Stomach (tissue), 9 donors: ENCODE measurements around the gene MFSD6L. TPM values are rescaled to one million over a fixed set of nuclear protein-coding genes. Genes with fewer than 3 reads are reported as not detected.

Source experiments
- DNase-seq, 2 donors: peaks; one replicate each; pipeline versions ENCODE4 v3.0.0 to v3.0.0-alpha.2; 2013 to 2019
- H3K27ac ChIP-seq, 5 donors: fragments of 200-600 bp in 4 of 5; sonication (generic) in 4 of 5; one replicate each; pipeline ENCODE4 v1.5.1; 2013 to 2019; ENCODE audit warnings: mild to moderate bottlenecking in 1 of 5, moderate library complexity in 1 of 5
- H3K27me3 ChIP-seq, 3 donors: fragments of 200-600 bp; sonication (generic); one replicate each; pipeline ENCODE4 v1.5.1; 2017 to 2019; ENCODE audit warnings: mixed run types in 1 of 3
- H3K36me3 ChIP-seq, 4 donors: fragments of 200-600 bp; sonication (generic); 1 replicate in 3 of 4; 2 replicates in 1 of 4; pipeline ENCODE4 v1.5.1; 2016 to 2019
- H3K4me1 ChIP-seq, 4 donors: fragments of 200-600 bp; sonication (generic); one replicate each; pipeline ENCODE4 v1.5.1; 2016 to 2019
- H3K4me3 ChIP-seq, 4 donors: fragments of 200-600 bp; sonication (generic) in 3 of 4; one replicate each; pipeline ENCODE4 v1.5.1; 2016 to 2019; ENCODE audit warnings: mild to moderate bottlenecking in 1 of 4
- H3K9me3 ChIP-seq, 4 donors: fragments of 200-600 bp; sonication (generic); one replicate each; pipeline ENCODE4 v1.5.1; 2016 to 2019
- EP300 ChIP-seq: sonication (generic); formaldehyde crosslinking; IDR thresholded peaks from one replicate; pipeline ENCODE4 v1.6.1; 2017; ENCODE audit warnings: antibody characterized with exemption
- POLR2A ChIP-seq, 4 donors: fragments of 450-650 bp; IDR thresholded peaks; one replicate each; pipeline ENCODE4 v1.6.1; 2016; ENCODE audit warnings: antibody characterized with exemption in 4 of 4, control low read depth in 2 of 4, mild to moderate bottlenecking in 1 of 4, moderate library complexity in 1 of 4
- POLR2AphosphoS5 ChIP-seq, 3 donors: sonication (generic); formaldehyde crosslinking; IDR thresholded peaks; one replicate each; pipeline ENCODE4 v1.6.1; 2016; ENCODE audit warnings: antibody characterized with exemption in 3 of 3
- WGBS, 5 donors: extraction: QIAGEN DNeasy Blood & Tissue Kit in 3 of 5; methylation state at CpG; one replicate each; pipeline versions ENCODE4 v1.1.5 to v1.1.7; 2013 to 2018; 5-methylcytosine and 5-hydroxymethylcytosine counted together
- intact Hi-C: fragments of 100-400 bp; cut with DNase I; formaldehyde crosslinking; loops from one replicate; pipeline ENCODE4 v1.15.1; 2023; ENCODE audit warnings: low total_unique reads
- polyA plus RNA-seq, 3 donors: library from polyadenylated mRNA; stranded (reverse); fragments of 200-250 nt; gene quantifications; one replicate each; pipeline ENCODE4 v1.2.3, GENCODE V29; 2013
- total RNA-seq, 5 donors: library from RNA; depleted of rRNA; stranded (reverse); fragments of >200 nt; gene quantifications; one replicate each; pipeline versions ENCODE4 v1.1.0 to v1.2.3, GENCODE V29; 2014 to 2016
- TF ChIP-seq, protein P1 (sequence below), 7 experiments: fragments of 450-650 bp in 4 of 7; fragments of 200-600 bp in 3 of 7; sonication (generic) in 3 of 7; IDR thresholded peaks; one replicate each; pipeline ENCODE4 v1.5.1; 2016 to 2019; ENCODE audit warnings: antibody characterized with exemption in 7 of 7, control low read depth in 2 of 7, mild to moderate bottlenecking in 1 of 7
- donor health status: healthy with polysubstance abuse.
- donor health status: Bipolar disorder and iron deficiency.
- donor health status: healthy.

MFSD6L gene
- total and polyA plus RNA-seq, 8 donors = 0.76 to 22.6 (median 4.5) TPM; not detected in 2

DNA sequence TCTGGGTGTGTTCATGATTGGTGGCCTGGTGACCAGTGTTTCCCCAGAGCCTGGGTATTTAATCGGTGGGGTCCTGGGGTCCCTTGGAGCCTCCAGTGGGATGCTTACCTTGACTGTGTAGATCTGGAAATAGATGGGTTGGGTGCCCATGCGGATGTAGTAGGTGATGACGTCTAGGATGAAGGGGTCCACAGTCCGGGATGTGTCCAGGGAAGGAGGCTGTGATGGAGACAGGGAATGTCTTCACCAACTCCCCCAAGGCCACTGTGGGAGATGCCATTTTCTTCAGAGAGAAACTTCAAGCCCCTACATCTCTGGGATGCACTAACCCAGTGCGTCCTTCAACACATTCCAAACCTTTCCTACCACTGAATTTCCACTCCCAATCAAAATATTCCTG, 24.1 kb upstream of the MFSD6L start:
- intact Hi-C loops = no loop called here
- Histone ChIP-seq H3K36me3 (no peaks in the 10 kb centered on the region), H3K27ac (no peak overlapping the region), H3K4me3 (no peak overlapping the region), H3K4me1 (no peaks in the 10 kb centered on the region), H3K27me3 (peaks cover 0 to 52% (median 0%) of the 10 kb centered on the region in 3 donors), H3K9me3 (peaks cover 0 to 14% (median 6%) of the 10 kb centered on the region in 4 donors)
- no peak for DNase-seq
- 88 to 95% (median 93%) methylated on average over 5 of the region's 5 CpGs for WGBS, 5 donors
- TF ChIP-seq EP300 (no peak), POLR2AphosphoS5 (IDR thresholded peaks at IDR 0.05) (no peak), POLR2A (IDR thresholded peaks at IDR 0.05) (no peak)
- TF ChIP-seq, protein P1, sequence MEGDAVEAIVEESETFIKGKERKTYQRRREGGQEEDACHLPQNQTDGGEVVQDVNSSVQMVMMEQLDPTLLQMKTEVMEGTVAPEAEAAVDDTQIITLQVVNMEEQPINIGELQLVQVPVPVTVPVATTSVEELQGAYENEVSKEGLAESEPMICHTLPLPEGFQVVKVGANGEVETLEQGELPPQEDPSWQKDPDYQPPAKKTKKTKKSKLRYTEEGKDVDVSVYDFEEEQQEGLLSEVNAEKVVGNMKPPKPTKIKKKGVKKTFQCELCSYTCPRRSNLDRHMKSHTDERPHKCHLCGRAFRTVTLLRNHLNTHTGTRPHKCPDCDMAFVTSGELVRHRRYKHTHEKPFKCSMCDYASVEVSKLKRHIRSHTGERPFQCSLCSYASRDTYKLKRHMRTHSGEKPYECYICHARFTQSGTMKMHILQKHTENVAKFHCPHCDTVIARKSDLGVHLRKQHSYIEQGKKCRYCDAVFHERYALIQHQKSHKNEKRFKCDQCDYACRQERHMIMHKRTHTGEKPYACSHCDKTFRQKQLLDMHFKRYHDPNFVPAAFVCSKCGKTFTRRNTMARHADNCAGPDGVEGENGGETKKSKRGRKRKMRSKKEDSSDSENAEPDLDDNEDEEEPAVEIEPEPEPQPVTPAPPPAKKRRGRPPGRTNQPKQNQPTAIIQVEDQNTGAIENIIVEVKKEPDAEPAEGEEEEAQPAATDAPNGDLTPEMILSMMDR (IDR thresholded peaks at IDR 0.05) = no peak

DNA sequence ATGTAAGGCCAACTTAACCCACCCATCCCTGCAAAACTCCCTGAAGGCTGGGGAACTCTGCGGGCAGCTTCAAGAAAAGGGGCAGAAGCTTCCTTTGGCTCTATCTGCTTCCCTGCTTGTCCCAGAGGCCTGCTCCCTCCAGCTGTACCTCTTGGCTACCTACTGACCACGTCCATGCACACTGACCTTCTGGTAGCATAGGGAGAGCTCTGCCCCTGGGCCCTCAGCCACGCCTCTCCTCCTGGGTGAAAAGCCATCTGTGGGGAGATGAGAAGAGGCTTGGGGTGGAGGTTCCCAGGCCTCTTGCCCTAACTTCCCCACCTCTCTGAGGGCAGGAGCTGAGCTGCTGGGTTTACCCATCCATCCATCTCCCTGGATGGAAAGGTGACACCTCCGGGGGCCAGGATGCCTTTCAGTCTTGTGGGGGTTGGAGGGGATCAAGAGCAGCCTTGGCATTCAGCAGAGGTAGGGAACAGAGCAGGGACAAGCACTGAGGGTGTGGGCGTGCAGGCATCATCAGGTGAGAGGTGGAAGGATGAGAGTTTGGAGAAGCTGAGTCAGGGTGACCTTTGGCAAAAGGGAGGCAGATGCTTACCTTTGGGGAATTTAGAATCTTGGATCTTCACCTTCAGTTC, 23.4 kb upstream of the MFSD6L start:
- 72 to 85% (median 80%) methylated on average over 3 to 5 of the region's 5 CpGs for WGBS, 5 donors
- no peak for DNase-seq
- Histone ChIP-seq H3K4me3 (no peak overlapping the region), H3K4me1 (no peaks in the 10 kb centered on the region), H3K27me3 (peaks cover 0 to 52% (median 0%) of the 10 kb centered on the region in 3 donors), H3K27ac (no peak overlapping the region), H3K36me3 (no peaks in the 10 kb centered on the region), H3K9me3 (peaks cover 0 to 14% (median 6%) of the 10 kb centered on the region in 4 donors)
- intact Hi-C loops = no loop called here
- TF ChIP-seq EP300 = no peak
- TF ChIP-seq POLR2AphosphoS5 (IDR thresholded peaks at IDR 0.05) = no peak
- TF ChIP-seq POLR2A (IDR thresholded peaks at IDR 0.05) = no peak
- TF ChIP-seq, protein P1 (IDR thresholded peaks at IDR 0.05) = no peak

DNA sequence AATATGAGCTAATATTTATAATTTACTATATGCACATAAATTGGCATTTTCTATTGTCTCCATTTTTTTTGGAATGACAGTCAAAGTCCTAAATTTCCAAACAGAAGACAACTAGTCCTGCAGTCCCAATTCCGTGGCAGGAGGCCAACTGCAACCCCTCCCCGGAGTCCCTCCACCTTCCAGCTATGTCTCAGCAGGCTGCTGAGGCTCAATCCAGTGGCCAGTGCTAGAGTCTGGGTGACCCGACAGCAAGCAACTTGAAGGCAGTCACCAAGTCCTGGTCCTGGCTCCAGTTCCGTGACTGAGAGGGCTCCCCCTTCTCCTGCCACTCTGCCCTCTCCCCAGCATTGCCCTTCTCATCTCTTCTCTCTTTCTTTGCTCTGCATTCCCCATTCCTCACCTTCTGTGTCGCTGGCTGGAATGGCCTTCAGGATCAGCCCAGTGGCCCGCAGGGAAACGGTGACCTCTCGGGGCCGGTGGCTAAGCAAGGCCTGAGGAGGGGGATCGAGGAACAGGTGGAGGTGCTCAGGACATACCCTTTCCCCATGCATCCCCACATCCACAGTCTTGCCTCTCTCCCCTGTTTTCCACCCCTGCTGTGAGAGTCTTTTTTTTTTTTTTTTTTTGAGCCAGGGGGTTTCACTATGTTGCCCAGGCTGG, 22.4 kb upstream of the MFSD6L start:
- no peaks in the 10 kb centered on the region for H3K36me3 ChIP-seq
- 83 to 87% (median 85%) methylated on average over 10 of the region's 10 CpGs for WGBS, 5 donors
- DNase-seq = no peak

DNA sequence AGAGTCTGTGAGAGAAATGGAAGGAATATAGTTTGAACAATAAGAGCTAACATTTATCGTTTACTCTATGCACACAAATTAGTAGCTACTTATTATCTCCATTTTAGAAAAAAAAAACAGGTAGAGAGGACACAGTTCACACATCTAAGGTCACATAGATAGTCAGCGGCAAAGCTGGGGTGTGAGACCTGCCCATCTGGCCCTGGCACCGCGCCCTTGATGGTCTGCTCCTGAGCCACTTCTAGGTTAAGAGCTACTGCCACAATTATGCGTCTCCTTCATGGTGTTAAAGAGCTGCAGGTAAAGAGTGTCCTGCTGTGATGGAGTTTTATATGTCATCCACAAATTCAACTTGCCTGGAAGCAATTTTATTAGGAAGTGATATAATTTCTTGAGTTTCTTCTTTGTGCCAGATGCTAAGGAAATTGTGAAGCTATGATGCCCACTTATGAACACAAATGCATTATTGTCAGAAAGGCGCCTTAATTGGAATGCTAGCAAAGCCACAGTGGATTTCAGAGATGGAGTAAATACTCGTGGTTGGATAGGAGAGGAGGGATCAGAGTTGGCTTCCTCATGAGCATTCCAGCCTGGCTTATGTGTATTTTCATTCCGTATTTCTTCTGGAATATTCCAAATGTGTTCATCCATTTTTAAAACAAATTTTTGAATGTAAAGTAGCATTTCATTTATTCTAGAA, 21.3 kb upstream of the MFSD6L start:
- peaks cover 0 to 14% (median 6%) of the 10 kb centered on the region in 4 donors for H3K9me3 ChIP-seq
- intact Hi-C loops = no loop called here
- TF ChIP-seq EP300 = no peak
- no peak for TF ChIP-seq POLR2A (IDR thresholded peaks at IDR 0.05)
- no peak for TF ChIP-seq POLR2AphosphoS5 (IDR thresholded peaks at IDR 0.05)
- TF ChIP-seq, protein P1 (IDR thresholded peaks at IDR 0.05) = no peak
- WGBS, 5 donors = 64 to 74% (median 65%) methylated on average over 8 of the region's 8 CpGs
- H3K27ac ChIP-seq = no peak overlapping the region
- no peaks in the 10 kb centered on the region for H3K4me1 ChIP-seq
- DNase-seq = no peak
- H3K36me3 ChIP-seq = no peaks in the 10 kb centered on the region
- H3K27me3 ChIP-seq = peaks cover 0 to 47% (median 0%) of the 10 kb centered on the region in 3 donors
- H3K4me3 ChIP-seq = no peak overlapping the region

More for the DNA sequence above, 22.4 kb upstream of the MFSD6L start:
- peaks cover 0 to 47% (median 0%) of the 10 kb centered on the region in 3 donors for H3K27me3 ChIP-seq
- H3K27ac ChIP-seq = no peak overlapping the region
- intact Hi-C loops = no loop called here
- H3K4me3 ChIP-seq = no peak overlapping the region
- H3K9me3 ChIP-seq = peaks cover 0 to 14% (median 6%) of the 10 kb centered on the region in 4 donors
- TF ChIP-seq, protein P1 (IDR thresholded peaks at IDR 0.05) = no peak
- TF ChIP-seq EP300 = no peak
- no peak for TF ChIP-seq POLR2A (IDR thresholded peaks at IDR 0.05)
- no peak for TF ChIP-seq POLR2AphosphoS5 (IDR thresholded peaks at IDR 0.05)
- no peaks in the 10 kb centered on the region for H3K4me1 ChIP-seq
